Neural cell (in vitro differentiated cells): ENCODE results near the gene SH3RF2.

Source experiments
- TAF1 ChIP-seq: IDR thresholded peaks from 2 replicates; pipeline ENCODE4 v1.6.1; 2012; ENCODE audit warnings: low read depth
- TF ChIP-seq, protein P1 (sequence below): fragments of 450-650 bp; IDR thresholded peaks from 2 replicates; pipeline ENCODE4 v1.5.1; 2014; ENCODE audit warnings: antibody characterized with exemption, mild to moderate bottlenecking, moderate library complexity; ENCODE audit not compliant: poor library complexity, severe bottlenecking

DNA sequence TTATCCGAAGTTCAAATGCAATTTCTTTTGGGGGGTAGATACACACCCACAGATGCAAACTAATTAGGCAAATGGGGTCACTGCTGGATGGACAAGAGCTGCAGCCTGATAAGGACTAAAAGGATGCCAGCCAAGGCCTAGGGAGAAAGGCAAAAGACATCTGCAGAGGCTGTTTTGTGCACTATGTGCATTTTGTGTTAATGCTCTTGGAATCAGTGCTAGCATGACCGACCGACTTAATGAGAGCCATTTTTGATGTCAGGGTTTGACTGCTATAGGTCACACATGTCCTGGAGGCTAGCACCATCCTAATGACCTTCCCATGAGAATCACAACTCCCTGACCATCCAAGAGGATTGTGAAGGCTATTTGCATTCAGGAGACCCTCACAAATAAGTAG, 134.4 kb downstream of the SH3RF2 start:
- no peak for TF ChIP-seq TAF1
- TF ChIP-seq, protein P1, sequence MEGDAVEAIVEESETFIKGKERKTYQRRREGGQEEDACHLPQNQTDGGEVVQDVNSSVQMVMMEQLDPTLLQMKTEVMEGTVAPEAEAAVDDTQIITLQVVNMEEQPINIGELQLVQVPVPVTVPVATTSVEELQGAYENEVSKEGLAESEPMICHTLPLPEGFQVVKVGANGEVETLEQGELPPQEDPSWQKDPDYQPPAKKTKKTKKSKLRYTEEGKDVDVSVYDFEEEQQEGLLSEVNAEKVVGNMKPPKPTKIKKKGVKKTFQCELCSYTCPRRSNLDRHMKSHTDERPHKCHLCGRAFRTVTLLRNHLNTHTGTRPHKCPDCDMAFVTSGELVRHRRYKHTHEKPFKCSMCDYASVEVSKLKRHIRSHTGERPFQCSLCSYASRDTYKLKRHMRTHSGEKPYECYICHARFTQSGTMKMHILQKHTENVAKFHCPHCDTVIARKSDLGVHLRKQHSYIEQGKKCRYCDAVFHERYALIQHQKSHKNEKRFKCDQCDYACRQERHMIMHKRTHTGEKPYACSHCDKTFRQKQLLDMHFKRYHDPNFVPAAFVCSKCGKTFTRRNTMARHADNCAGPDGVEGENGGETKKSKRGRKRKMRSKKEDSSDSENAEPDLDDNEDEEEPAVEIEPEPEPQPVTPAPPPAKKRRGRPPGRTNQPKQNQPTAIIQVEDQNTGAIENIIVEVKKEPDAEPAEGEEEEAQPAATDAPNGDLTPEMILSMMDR, result no peak
